ENCODE measurements around the gene LYZL1.
"Not testable (repeated sequence)": the region's sequence is repeated elsewhere in the genome, so short reads cannot be mapped to it uniquely, and the experiment has no call there.

LYZL1 gene

GRCh38 chr10:29265210-29265768 lies 23.6 kb upstream of the LYZL1 start:
- DNase-seq: no peak

- DNase-seq: no peak
Observed at GRCh38 chr10:29266641-29267040, 22.2 kb upstream of the LYZL1 start.

GRCh38 chr10:29268011-29268410 lies 20.9 kb upstream of the LYZL1 start:
- DNase-seq: no peak

GRCh38 chr10:29269486-29269885 lies 19.4 kb upstream of the LYZL1 start:
- no peak for DNase-seq

- DNase-seq: no peak
Observed at GRCh38 chr10:29270883-29271282, 18.0 kb upstream of the LYZL1 start.

GRCh38 chr10:29271877-29272276 lies 17.0 kb upstream of the LYZL1 start:
- no peak for DNase-seq

GRCh38 chr10:29273478-29273877 lies 15.4 kb upstream of the LYZL1 start:
- DNase-seq: no peak

- no peak for DNase-seq
Observed at GRCh38 chr10:29276251-29276850, 12.5 kb upstream of the LYZL1 start.

GRCh38 chr10:29277296-29277695 lies 11.6 kb upstream of the LYZL1 start:
- no peak for DNase-seq

- DNase-seq: no peak
Observed at GRCh38 chr10:29279779-29280487, 8.9 kb upstream of the LYZL1 start.

GRCh38 chr10:29280488-29280840 lies 8.4 kb upstream of the LYZL1 start:
- no peak for DNase-seq

- DNase-seq: no peak
Observed at GRCh38 chr10:29285624-29286051, 3.2 kb upstream of the LYZL1 start.

GRCh38 chr10:29287635-29288034 lies 1.2 kb upstream of the LYZL1 start:
- DNase-seq: no peak

GRCh38 chr10:29291561-29291960 lies 2.7 kb downstream of the LYZL1 start:
- DNase-seq: not testable (repeated sequence)

GRCh38 chr10:29292406-29292805 lies 3.5 kb downstream of the LYZL1 start:
- DNase-seq: not testable (repeated sequence)

GRCh38 chr10:29295813-29296212 lies 6.9 kb downstream of the LYZL1 start:
- DNase-seq: no peak

- DNase-seq: no peak
Observed at GRCh38 chr10:29297678-29298077, 8.8 kb downstream of the LYZL1 start.

GRCh38 chr10:29301359-29301910 lies 12.6 kb downstream of the LYZL1 start:
- DNase-seq: no peak

GRCh38 chr10:29302499-29302898 lies 13.6 kb downstream of the LYZL1 start:
- no peak for DNase-seq

GRCh38 chr10:29304264-29304994 lies 15.6 kb downstream of the LYZL1 start:
- no peak for DNase-seq

- DNase-seq: no peak
Observed at GRCh38 chr10:29304995-29305335, 16.1 kb downstream of the LYZL1 start.

GRCh38 chr10:29306688-29307087 lies 17.8 kb downstream of the LYZL1 start:
- DNase-seq: no peak

GRCh38 chr10:29308142-29308541 lies 19.3 kb downstream of the LYZL1 start:
- DNase-seq: not testable (repeated sequence)

- no peak for DNase-seq
Observed at GRCh38 chr10:29309465-29309864, 20.6 kb downstream of the LYZL1 start.
